CD4-positive, alpha-beta T cell treated with Interleukin-15 for 1 hour (primary cell): ENCODE results near the gene TOX2.
A peak's percentile ranks its signal among the peaks of the same experiment; 100 is the strongest.

Source experiments
- DNase-seq: peaks from one replicate; pipeline ENCODE4 v3.0.0-alpha.2; 2020

The TOX2 gene

DNA sequence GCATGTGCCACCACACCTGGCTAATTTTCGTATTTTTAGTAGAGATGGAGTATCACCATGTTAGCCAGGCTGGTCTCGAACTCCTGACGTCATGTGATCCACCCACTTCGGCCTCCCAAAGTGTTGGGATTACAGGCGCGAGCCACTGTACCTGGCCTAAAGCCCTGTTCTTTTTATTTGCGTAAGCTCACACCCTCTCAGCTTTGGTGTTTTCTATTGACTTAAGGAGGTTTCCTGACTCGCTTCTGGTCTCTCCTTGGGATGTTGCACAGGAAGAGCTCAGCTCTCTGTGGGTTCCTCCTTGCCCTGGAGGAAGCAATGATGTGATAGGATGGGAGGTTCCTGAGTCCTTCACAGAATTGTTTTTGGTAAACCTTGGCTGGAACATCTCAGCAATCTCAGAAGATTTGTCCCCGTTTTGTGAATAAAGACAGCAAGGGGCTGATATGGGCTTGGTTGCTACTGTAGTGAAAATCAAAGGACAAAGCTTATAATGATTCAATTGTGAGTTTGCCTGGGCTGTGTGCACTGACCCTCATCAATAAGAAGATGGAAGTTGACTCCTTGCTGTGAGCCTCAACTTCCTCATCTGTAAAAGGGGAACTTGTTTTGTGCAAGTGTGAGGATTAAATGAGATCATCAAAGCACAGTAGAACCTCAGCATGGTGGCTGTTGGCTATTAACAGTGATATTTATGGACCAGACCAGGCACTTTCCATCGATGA is 27.0 kb downstream of the TOX2 start:
- no peak for DNase-seq

- DNase-seq: no peak
Observed at GRCh38 chr20:43942201-43942590, 27.5 kb downstream of the TOX2 start.

- no peak for DNase-seq
Observed at GRCh38 chr20:43942667-43943285, 28.1 kb downstream of the TOX2 start.

DNA sequence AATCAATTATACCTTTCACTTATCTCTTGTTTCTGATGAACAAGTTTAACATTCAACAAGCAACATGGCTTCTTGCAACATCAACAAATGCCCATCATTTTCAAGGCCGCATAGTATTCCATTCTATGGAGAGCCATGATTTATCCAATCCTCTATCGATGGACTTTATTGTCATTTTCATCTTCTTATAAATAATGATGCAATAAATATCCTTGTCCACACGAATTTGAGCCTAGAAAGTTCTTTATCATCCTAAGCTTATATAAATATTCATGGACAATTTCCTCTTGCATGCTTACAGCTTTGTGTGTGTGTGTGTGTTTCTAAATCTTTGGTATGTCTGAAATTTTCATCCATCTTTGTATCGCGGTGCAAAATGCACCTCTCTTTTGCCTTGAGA is 29.1 kb downstream of the TOX2 start:
- no peak for DNase-seq

GRCh38 chr20:43944653-43945235 is 30.1 kb downstream of the TOX2 start:
- no peak for DNase-seq

- no peak for DNase-seq
Observed at GRCh38 chr20:43945391-43946205, 30.9 kb downstream of the TOX2 start.

DNA sequence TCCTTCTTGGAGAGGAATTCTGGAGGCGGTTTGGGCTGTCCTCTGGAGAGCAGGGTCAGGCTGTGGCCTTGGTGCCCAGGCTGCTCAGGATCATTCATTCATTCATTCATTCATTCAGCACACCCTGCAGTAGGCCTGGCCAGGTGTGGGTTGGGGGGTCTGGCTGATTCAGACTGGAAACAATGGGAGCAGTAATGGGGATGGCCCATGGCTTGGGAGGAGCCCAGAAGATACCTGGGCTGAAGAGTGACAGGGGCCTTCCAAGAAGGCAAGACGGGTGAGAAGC is 31.5 kb downstream of the TOX2 start:
- no peak for DNase-seq

DNA sequence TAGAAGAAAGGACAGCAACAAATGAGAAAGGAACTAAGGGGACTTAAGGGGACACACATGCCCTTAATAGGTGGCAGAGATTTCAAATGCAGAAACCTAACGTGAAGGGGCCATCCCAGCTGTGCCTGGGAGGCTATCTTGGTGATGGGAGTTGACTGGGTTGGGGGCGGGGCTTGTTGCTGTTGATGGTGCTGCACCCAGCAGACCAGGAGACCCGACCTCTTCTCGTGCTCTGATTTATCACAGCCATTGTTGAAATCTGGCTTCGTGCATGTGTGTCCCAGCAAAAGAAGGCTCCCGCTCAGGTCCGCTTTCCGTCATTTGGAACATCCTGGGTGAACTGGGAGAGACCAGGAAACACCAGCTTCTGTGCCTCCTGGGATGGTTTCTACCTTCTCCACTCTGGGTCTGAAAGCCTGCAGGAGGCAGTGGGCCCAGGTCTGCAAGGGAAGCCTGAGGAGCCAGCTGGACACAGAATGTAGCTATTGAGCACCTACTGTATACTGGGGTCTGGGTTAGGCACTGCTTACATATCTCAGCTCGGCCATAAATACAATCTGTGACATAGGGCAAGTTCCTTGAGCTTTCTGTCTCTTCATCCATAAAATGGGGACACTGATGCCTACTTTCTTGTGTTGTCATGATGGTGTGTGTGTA is 32.1 kb downstream of the TOX2 start:
- no peak for DNase-seq

DNA sequence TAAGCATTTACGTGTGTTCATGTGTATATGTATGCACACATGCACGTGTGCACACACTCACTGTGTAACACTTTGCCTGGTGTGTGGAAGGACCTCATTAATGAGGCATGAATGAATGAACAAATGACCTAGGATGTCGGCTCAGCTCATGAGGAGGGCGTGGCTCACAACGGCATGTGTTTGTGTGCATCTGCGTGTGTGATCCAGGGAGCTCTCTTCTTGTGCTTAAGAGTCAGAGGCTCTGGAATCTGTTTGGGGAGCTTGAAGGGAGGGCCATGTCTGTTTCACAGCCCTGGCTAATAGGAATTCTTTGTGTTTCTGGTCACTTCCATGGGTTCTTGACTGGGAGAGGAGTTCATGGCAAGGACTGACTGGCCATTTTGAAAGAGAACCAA is 32.7 kb downstream of the TOX2 start:
- no peak for DNase-seq

DNA sequence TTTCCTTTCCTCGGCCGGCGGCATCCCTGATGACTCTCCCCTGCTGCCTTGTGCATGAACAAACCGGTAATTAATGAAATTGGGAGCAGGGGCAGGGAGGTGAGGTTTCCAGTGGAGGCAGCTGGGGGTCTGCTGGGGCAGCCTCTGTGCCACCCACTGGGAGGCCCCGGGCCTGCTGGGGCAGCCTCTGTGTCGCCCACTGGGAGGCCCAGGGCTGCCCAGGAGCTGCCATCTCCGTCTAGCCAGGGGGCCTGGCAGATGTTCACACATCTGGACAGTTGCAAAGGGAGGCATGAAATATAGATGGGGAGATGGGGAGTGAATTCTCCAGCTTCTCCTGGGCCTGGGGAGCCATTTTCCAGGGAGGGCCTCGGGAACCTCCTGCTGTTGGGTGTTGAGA is 33.8 kb downstream of the TOX2 start:
- DNase-seq: no peak

GRCh38 chr20:43949248-43949647 is 34.6 kb downstream of the TOX2 start:
- no peak for DNase-seq

DNA sequence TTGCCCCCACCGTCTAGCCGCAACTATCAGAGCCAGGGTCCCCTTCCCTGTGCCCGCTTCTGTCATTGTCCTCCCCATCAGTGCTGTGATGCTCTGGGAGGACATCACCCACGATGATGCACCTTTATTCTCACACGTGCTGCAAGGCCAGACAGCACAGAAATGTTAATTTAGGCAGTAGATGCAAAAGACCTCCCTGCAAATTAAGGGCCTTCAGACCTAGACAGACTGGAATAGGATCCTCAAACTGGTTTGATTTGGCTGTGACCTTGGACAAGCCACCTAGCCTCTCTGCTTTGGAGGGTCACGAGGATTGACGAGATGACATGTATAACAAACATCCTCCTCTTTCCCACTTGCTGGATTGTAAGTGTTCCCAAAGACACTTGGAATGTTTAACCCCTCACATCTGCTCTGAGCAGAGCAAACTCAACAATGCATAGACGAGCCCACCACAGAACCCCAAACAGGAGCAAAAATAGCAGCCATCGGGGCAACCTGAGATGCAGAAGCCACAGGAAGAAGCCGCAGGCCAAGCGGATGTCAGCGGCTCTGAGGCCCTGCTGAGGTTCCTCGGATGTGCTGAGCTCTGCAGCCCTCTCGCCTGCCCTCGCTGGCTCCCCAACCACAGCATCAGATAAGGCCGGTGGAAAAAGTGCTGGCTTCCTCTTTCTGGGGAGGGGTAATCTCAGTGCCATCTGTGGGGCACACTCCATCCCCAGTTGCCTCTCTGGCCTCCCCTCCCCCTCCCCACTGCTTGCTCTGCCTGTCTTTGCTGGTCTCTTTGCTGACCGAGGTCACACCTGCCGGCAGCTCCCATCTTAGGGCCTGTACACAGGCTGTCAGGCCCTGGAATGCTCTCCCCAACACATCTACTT is 35.3 kb downstream of the TOX2 start:
- DNase-seq: peak; percentile 70

GRCh38 chr20:43953919-43954592 is 39.4 kb downstream of the TOX2 start:
- DNase-seq: no peak

GRCh38 chr20:43954704-43955061 is 40.0 kb downstream of the TOX2 start:
- no peak for DNase-seq

DNA sequence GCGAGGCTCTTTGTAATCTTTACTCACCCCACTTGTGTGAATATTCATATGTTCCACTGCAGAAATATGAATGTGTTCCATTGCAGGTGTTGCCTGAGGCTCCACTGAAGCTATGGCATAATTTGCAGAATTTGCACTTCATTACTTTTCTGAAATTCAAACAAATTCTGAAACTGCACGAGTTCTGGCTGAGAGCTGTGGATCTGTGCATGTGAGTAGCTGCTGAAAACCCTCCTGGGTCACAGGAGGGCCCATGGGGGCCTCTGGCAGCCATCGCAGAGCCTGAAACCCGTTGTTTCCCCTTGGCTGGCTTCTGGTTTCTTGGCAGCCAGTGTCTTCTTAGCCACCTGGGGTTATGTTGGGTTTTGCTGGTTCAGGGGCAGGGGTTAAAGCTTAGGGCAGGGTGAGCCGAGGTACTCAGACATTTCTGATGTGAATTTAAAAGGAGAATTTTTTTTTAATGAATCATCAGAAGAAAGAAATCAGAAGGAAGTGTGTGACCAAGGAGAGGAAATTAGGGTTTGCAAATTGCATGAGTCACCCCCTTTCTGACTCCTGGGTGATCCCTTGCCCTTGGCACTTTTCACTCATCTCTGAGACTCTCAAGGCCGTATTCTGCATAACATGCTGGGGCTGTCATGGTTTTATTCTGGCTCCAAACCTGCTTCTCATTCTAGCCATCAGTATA is 40.6 kb downstream of the TOX2 start:
- peak; percentile 52 for DNase-seq

DNA sequence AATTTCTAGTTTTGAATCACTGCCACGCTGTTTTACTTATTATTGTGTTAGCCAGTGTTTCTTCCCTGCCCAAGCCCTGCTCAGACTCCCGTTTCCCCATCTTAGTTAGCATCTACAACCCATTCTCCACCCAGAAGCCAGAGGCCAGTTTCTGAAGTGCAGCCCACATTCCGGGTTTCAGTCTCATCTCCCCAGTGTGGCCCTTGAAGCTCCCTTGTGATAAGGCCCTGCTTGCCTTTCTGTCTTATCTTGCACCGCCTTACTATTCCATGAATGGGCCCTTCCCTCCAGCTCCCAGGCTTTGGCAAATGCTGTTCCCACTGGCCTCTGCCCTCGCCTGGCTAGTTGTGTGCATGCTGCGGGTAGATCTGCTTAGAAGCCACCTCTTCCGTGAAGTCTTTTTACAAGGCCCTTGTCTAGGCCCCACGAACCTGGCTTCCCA is 41.1 kb downstream of the TOX2 start:
- DNase-seq: no peak

DNA sequence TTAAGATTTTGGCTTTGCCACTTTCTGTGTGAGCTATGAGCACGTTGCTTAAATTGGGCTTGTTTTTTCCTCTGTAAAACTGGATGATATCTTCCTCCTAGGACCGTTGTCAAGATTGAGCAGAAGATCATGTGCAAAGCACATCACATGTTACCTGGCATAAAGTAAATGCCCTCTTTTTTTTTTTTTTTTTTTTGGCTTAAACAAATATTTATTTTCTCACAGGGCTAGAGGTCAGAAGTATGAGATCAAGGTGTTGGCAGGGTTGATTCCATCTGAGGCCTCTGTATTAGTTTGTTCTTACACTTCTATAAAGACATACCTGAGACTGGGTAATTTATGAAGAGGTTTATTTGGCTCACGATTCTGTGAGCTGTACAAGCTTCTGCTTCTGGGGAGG is 42.7 kb downstream of the TOX2 start:
- DNase-seq: no peak

GRCh38 chr20:43958626-43959025 is 44.0 kb downstream of the TOX2 start:
- no peak for DNase-seq

DNA sequence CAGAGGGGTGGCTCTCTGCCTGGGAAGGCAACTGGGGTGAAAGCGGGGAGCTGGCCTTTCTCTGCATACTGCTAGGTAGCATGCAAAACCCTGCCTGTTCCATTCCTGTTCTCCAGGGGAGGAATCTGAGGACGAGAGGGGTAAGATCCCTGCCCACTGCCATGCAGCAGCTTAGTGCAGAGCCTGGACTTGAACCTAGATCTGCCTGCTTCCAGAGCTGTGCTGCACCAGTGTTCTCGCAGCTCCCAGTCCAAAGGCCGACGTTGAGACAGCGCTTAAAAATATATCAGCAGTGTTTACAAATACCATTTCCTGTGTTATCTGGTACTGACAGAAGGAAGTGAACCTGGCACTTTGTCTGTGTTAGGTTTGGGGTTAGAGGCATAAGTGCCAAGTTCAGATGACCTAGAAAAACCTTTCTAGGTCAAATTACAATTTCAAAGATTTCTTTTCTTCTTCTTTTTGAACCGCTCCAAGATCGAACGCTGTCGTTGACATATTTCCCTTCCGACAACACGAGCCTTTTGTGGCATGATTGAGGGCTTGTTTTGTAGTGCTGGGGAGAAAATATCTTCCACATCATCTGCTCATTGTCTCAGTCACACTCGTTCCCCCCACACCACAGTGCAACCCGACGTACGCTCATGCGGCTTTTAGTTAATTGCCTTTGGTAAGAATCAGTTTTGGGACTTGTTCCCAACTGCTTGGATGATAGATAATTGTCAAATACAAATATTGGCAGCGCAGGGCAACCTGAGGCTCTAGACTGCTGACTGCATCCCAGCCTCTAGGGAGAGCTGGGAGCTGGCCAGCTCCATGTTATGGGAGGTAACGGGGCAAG is 44.6 kb downstream of the TOX2 start:
- DNase-seq: peak; percentile 51

DNA sequence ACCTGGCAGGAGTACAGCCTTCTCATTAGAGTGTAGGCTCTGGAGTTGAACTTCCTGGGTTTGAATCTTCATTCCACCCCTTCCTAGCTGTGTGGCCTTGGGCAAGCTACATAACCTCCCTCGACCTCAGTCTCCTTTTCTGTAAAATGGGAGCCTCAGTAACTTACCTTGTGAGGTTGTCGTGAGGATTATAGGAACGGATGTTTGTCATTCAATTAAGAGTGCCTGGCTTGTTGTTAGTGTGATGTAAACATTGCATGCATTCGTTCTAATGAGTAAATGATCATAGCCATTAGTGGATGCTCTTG is 45.2 kb downstream of the TOX2 start:
- DNase-seq: no peak
